Loucy (cell line): Measurements from ENCODE around the gene ACADS.

ENCODE experiments used
- H2AFZ ChIP-seq: fragments of 200-600 bp; sonication (generic); 2 replicates; pipeline ENCODE4 v1.6.0; 2016; ENCODE audit warnings: antibody characterized with exemption, mild to moderate bottlenecking, low read length, moderate library complexity
- H3F3A ChIP-seq: fragments of 200-600 bp; 2 replicates; pipeline ENCODE4 v1.6.0; 2016; ENCODE audit warnings: antibody characterized with exemption, low read depth, mild to moderate bottlenecking
- H3K27me3 ChIP-seq: fragments of 200-600 bp; sonication (generic); 2 replicates; pipeline ENCODE4 v1.6.1; 2014; ENCODE audit warnings: low read length, mild to moderate bottlenecking; ENCODE audit not compliant: insufficient read depth, poor library complexity, severe bottlenecking
- H3K36me3 ChIP-seq: fragments of 200-600 bp; sonication (generic); 2 replicates; pipeline ENCODE4 v1.6.1; 2016; ENCODE audit warnings: low read length; ENCODE audit not compliant: insufficient read depth
- H3K4me1 ChIP-seq: fragments of 200-600 bp; sonication (generic); 2 replicates; pipeline ENCODE4 v1.5.1; 2014; ENCODE audit warnings: low read length, mild to moderate bottlenecking; ENCODE audit not compliant: insufficient read depth, poor library complexity, severe bottlenecking
- H3K4me2 ChIP-seq: fragments of 200-600 bp; sonication (generic); 2 replicates; pipeline ENCODE4 v1.6.0; 2014; ENCODE audit warnings: antibody characterized with exemption, low read length, low read depth, mild to moderate bottlenecking; ENCODE audit not compliant: poor library complexity, severe bottlenecking
- H3K4me3 ChIP-seq: fragments of 200-600 bp; sonication (generic); 2 replicates; pipeline ENCODE4 v1.5.1; 2014; ENCODE audit warnings: low read length, mild to moderate bottlenecking, mixed read lengths; ENCODE audit not compliant: poor library complexity, severe bottlenecking
- H3K79me2 ChIP-seq: fragments of 200-600 bp; sonication (generic); 2 replicates; pipeline ENCODE4 v1.6.1; 2014; ENCODE audit warnings: low read length; ENCODE audit not compliant: insufficient read depth
- H3K9ac ChIP-seq: fragments of 200-600 bp; sonication (generic); 2 replicates; pipeline ENCODE4 v1.6.0; 2014; ENCODE audit warnings: mild to moderate bottlenecking, low read depth, low read length, moderate library complexity; ENCODE audit not compliant: poor library complexity, severe bottlenecking
- H3K9me2 ChIP-seq: fragments of 200-600 bp; sonication (generic); replicated peaks from 2 replicates; pipeline ENCODE4 v1.6.1; 2016; ENCODE audit warnings: low read depth, low read length, mixed read lengths
- H3K9me3 ChIP-seq: fragments of 200-600 bp; sonication (generic); 2 replicates; pipeline ENCODE4 v1.6.1; 2014; ENCODE audit warnings: mild to moderate bottlenecking, antibody characterized with exemption, low read length, low read depth; ENCODE audit not compliant: insufficient read depth
- H4K20me1 ChIP-seq: fragments of 200-600 bp; sonication (generic); 2 replicates; pipeline ENCODE4 v1.6.0; 2014; ENCODE audit warnings: antibody characterized with exemption, low read length, mild to moderate bottlenecking; ENCODE audit not compliant: insufficient read depth, poor library complexity, severe bottlenecking
- EZH2phosphoT487 ChIP-seq: fragments of 200-600 bp; IDR thresholded peaks from 2 replicates; pipeline ENCODE4 v1.6.1; 2018; ENCODE audit warnings: antibody characterized with exemption, mild to moderate bottlenecking, moderate library complexity, borderline replicate concordance
- TF ChIP-seq, protein P1 (sequence below): fragments of 200-600 bp; sonication (generic); conservative IDR thresholded peaks from 2 replicates; pipeline ENCODE4 v1.5.1; 2014; ENCODE audit warnings: mild to moderate bottlenecking, antibody characterized with exemption, low read length

Gene ACADS

DNA sequence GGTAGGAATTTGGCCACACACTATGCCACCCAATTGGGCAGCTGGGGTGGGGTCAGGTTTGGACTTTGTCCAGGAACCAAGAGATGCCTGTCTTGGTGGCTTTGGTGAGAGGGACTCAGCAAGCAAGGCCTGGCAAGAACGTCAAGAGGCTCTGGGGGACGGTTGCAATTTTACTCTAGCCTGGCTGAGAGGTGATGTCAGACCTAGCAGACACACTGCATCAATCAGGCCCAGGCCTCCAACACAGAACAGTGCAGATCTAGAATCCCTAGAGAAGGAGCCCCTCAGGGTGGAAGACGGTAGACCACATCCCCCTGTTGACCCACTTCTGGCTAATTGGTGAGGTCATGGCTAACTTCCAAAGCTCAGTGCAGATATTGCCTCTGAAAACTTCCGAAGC, 17.0 kb upstream of the ACADS start:
- no peaks in the 10 kb centered on the region for H3K9me2 ChIP-seq
- H3K79me2 ChIP-seq = peaks cover 29% of the 10 kb centered on the region
- H3K9ac ChIP-seq = no peak overlapping the region
- no peak overlapping the region for H2AFZ ChIP-seq
- peaks cover 4% of the 10 kb centered on the region; the same call in 1 of the 2 replicates for H3K36me3 ChIP-seq
- peaks cover 31% of the 10 kb centered on the region for H3K4me1 ChIP-seq
- no peak overlapping the region for H3K4me3 ChIP-seq
- peaks cover 17% of the 10 kb centered on the region; the same call in 1 of the 2 replicates for H3F3A ChIP-seq
- no peak overlapping the region for H3K4me2 ChIP-seq
- TF ChIP-seq, protein P1, sequence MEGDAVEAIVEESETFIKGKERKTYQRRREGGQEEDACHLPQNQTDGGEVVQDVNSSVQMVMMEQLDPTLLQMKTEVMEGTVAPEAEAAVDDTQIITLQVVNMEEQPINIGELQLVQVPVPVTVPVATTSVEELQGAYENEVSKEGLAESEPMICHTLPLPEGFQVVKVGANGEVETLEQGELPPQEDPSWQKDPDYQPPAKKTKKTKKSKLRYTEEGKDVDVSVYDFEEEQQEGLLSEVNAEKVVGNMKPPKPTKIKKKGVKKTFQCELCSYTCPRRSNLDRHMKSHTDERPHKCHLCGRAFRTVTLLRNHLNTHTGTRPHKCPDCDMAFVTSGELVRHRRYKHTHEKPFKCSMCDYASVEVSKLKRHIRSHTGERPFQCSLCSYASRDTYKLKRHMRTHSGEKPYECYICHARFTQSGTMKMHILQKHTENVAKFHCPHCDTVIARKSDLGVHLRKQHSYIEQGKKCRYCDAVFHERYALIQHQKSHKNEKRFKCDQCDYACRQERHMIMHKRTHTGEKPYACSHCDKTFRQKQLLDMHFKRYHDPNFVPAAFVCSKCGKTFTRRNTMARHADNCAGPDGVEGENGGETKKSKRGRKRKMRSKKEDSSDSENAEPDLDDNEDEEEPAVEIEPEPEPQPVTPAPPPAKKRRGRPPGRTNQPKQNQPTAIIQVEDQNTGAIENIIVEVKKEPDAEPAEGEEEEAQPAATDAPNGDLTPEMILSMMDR = no peak
- TF ChIP-seq EZH2phosphoT487 = no peak
- H4K20me1 ChIP-seq = no peaks in the 10 kb centered on the region
- H3K9me3 ChIP-seq = no peaks in the 10 kb centered on the region
- H3K27me3 ChIP-seq = no peaks in the 10 kb centered on the region

GRCh38 chr12:120710031-120710804, 15.4 kb upstream of the ACADS start, which contains the start of gene UNC119B:
Gene UNC119B (plus strand): TSS chr12:120710458. CDS start chr12:120710475, 17 bp downstream.
- H3K9me2 ChIP-seq = no peaks in the 10 kb centered on the region
- peak within 1 kb of the TSS; percentile 90 for H2AFZ ChIP-seq
- H3K4me3 ChIP-seq = peak within 1 kb of the TSS; percentile 90
- peaks cover 29% of the 10 kb centered on the region for H3K79me2 ChIP-seq
- H3K36me3 ChIP-seq = no peaks in the 10 kb centered on the region; the same call in 1 of the 2 replicates
- TF ChIP-seq EZH2phosphoT487 = no peak
- TF ChIP-seq, protein P1 = no peak
- peaks cover 17% of the 10 kb centered on the region; the same call in 1 of the 2 replicates for H3F3A ChIP-seq
- no peaks in the 10 kb centered on the region for H3K9me3 ChIP-seq
- peaks cover 33% of the 10 kb centered on the region for H3K4me1 ChIP-seq
- no peaks in the 10 kb centered on the region for H4K20me1 ChIP-seq
- no peaks in the 10 kb centered on the region for H3K27me3 ChIP-seq
- peak within 1 kb of the TSS; percentile 76 for H3K9ac ChIP-seq
- H3K4me2 ChIP-seq = peak within 1 kb of the TSS; percentile 90

GRCh38 chr12:120710805-120711296, 14.8 kb upstream of the ACADS start:
- no peaks in the 10 kb centered on the region for H3K27me3 ChIP-seq
- no peaks in the 10 kb centered on the region; the same call in 1 of the 2 replicates for H3K36me3 ChIP-seq
- no peaks in the 10 kb centered on the region for H4K20me1 ChIP-seq
- no peaks in the 10 kb centered on the region for H3K9me2 ChIP-seq
- TF ChIP-seq, protein P1 = no peak
- TF ChIP-seq EZH2phosphoT487 = no peak
- peaks cover 17% of the 10 kb centered on the region; the same call in 1 of the 2 replicates for H3F3A ChIP-seq
- H3K4me1 ChIP-seq = peaks cover 33% of the 10 kb centered on the region
- H3K4me2 ChIP-seq = peak overlapping the region; percentile 90
- peaks cover 29% of the 10 kb centered on the region for H3K79me2 ChIP-seq
- peak overlapping the region; percentile 90; the same call in 1 of the 2 replicates for H2AFZ ChIP-seq
- H3K9ac ChIP-seq = peak overlapping the region; percentile 76
- no peaks in the 10 kb centered on the region for H3K9me3 ChIP-seq
- peak overlapping the region; percentile 90 for H3K4me3 ChIP-seq
